H9 (cell line): ENCODE data around the gene ULK4. TPM values are rescaled to one million over a fixed set of nuclear protein-coding genes. Genes with fewer than 3 reads are reported as not detected.

Experiments used
- DNase-seq: peaks from one replicate; pipeline ENCODE4 v3.0.0-alpha.2; 2017
- H2AFZ ChIP-seq: one replicate; pipeline ENCODE4 v1.6.1; 2013; ENCODE audit warnings: mild to moderate bottlenecking, low read length, control low read depth, moderate library complexity
- H2AK5ac ChIP-seq: 2 replicates; pipeline ENCODE4 v1.6.1; 2013; ENCODE audit warnings: low read length, control low read depth, mixed read lengths; ENCODE audit not compliant: insufficient read length
- H2BK120ac ChIP-seq: one replicate; pipeline ENCODE4 v1.6.1; 2013; ENCODE audit warnings: low read depth, mild to moderate bottlenecking, low read length, control low read depth, inconsistent platforms; ENCODE audit not compliant: poor library complexity, severe bottlenecking
- H2BK12ac ChIP-seq: 2 replicates; pipeline ENCODE4 v1.6.1; 2013; ENCODE audit warnings: low read length, control low read depth, mixed read lengths, low read depth; ENCODE audit not compliant: insufficient read length
- H2BK15ac ChIP-seq: 2 replicates; pipeline ENCODE4 v1.6.1; 2013; ENCODE audit warnings: low read depth, low read length, control low read depth
- H2BK20ac ChIP-seq: one replicate; pipeline ENCODE4 v1.6.1; 2013; ENCODE audit warnings: low read depth, mild to moderate bottlenecking, low read length, control low read depth, inconsistent platforms; ENCODE audit not compliant: poor library complexity, severe bottlenecking
- H2BK5ac ChIP-seq: 2 replicates; pipeline ENCODE4 v1.6.1; 2013; ENCODE audit warnings: low read length, control low read depth, mixed read lengths; ENCODE audit not compliant: insufficient read length
- H3K14ac ChIP-seq: 2 replicates; pipeline ENCODE4 v1.6.1; 2013; ENCODE audit warnings: low read length, control low read depth; ENCODE audit not compliant: insufficient read depth
- H3K18ac ChIP-seq: 2 replicates; pipeline ENCODE4 v1.6.1; 2013; ENCODE audit warnings: low read depth, mild to moderate bottlenecking, mixed read lengths, low read length, control low read depth; ENCODE audit not compliant: insufficient read length
- H3K23ac ChIP-seq: 2 replicates; pipeline ENCODE4 v1.6.1; 2013; ENCODE audit warnings: low read length, control low read depth, mixed read lengths, low read depth; ENCODE audit not compliant: insufficient read length
- H3K23me2 ChIP-seq: 2 replicates; pipeline ENCODE4 v1.6.1; 2013; ENCODE audit warnings: low read depth, mild to moderate bottlenecking, mixed read lengths, low read length, control low read depth; ENCODE audit not compliant: insufficient read length, poor library complexity, severe bottlenecking
- H3K27ac ChIP-seq: 2 replicates; pipeline ENCODE4 v1.5.1; 2013; ENCODE audit warnings: low read length, control low read depth, mixed read lengths, low read depth; ENCODE audit not compliant: insufficient read length
- H3K27me3 ChIP-seq: 2 replicates; pipeline ENCODE4 v1.6.1; 2013; ENCODE audit warnings: low read length, control low read depth, inconsistent platforms; ENCODE audit not compliant: insufficient read depth
- H3K4ac ChIP-seq: 2 replicates; pipeline ENCODE4 v1.6.1; 2013; ENCODE audit warnings: low read depth, mild to moderate bottlenecking, control low read depth, inconsistent platforms, low read length, moderate library complexity
- H3K4me1 ChIP-seq: 2 replicates; pipeline ENCODE4 v1.6.1; 2013; ENCODE audit warnings: low read length, control low read depth, inconsistent platforms; ENCODE audit not compliant: insufficient read depth
- H3K4me2 ChIP-seq: 2 replicates; pipeline ENCODE4 v1.6.1; 2013; ENCODE audit warnings: low read length, control low read depth, mixed read lengths; ENCODE audit not compliant: insufficient read length, insufficient read depth
- H3K56ac ChIP-seq: 2 replicates; pipeline ENCODE4 v1.6.1; 2013; ENCODE audit warnings: low read depth, mild to moderate bottlenecking, mixed read lengths, low read length, control low read depth; ENCODE audit not compliant: insufficient read length
- H3K79me1 ChIP-seq: 2 replicates; pipeline ENCODE4 v1.6.1; 2013; ENCODE audit warnings: low read depth, mild to moderate bottlenecking, moderate library complexity, low read length, control low read depth, inconsistent platforms; ENCODE audit not compliant: insufficient read depth, poor library complexity, severe bottlenecking
- H3K79me2 ChIP-seq: 2 replicates; pipeline ENCODE4 v1.6.1; 2013; ENCODE audit warnings: low read length, control low read depth, inconsistent platforms; ENCODE audit not compliant: insufficient read depth
- H3K9ac ChIP-seq: 2 replicates; pipeline ENCODE4 v1.6.1; 2013; ENCODE audit warnings: low read length, control low read depth, mixed read lengths; ENCODE audit not compliant: insufficient read length; ENCODE audit errors: extremely low read depth
- H3K9me3 ChIP-seq: one replicate; pipeline ENCODE4 v1.6.1; 2013; ENCODE audit warnings: low read depth, low read length, inconsistent platforms; ENCODE audit not compliant: control insufficient read depth
- H3T11ph ChIP-seq: one replicate; pipeline ENCODE4 v1.6.1; 2013; ENCODE audit warnings: mild to moderate bottlenecking, low read length, control low read depth, inconsistent platforms
- H4K20me1 ChIP-seq: one replicate; pipeline ENCODE4 v1.6.1; 2013; ENCODE audit not compliant: control insufficient read depth, insufficient read length, insufficient read depth
- H4K5ac ChIP-seq: 2 replicates; pipeline ENCODE4 v1.6.1; 2013; ENCODE audit warnings: low read depth, mild to moderate bottlenecking, mixed read lengths, low read length, control low read depth; ENCODE audit not compliant: insufficient read length
- H4K8ac ChIP-seq: replicated peaks from 2 replicates; pipeline ENCODE4 v1.6.1; 2013; ENCODE audit warnings: low read length, control low read depth, mixed read lengths, low read depth; ENCODE audit not compliant: insufficient read length
- H4K91ac ChIP-seq: 2 replicates; pipeline ENCODE4 v1.6.1; 2013; ENCODE audit warnings: low read depth, mild to moderate bottlenecking, moderate library complexity, mixed read lengths, low read length, control low read depth; ENCODE audit not compliant: insufficient read length
- H3K27ac Mint-ChIP-seq, 3 experiments: 2 replicates in 2 of 3; 3 replicates in 1 of 3; pipeline ENCODE4 v1.8.0; 2020 to 2021; ENCODE audit warnings: mixed read lengths in 3 of 3, mild to moderate bottlenecking in 1 of 3, moderate library complexity in 1 of 3
- H3K27me3 Mint-ChIP-seq: 2 replicates; pipeline ENCODE4 v1.8.0; 2021; ENCODE audit warnings: low read depth, mild to moderate bottlenecking, moderate library complexity, mixed read lengths
- H3K36me3 Mint-ChIP-seq, 3 experiments: 2 replicates in 2 of 3; 3 replicates in 1 of 3; pipeline ENCODE4 v1.8.0; 2020 to 2021; ENCODE audit warnings: low read depth in 3 of 3, mixed read lengths in 3 of 3; ENCODE audit not compliant: insufficient read depth in 1 of 3
- H3K4me1 Mint-ChIP-seq, 2 experiments: 2 replicates each; pipeline ENCODE4 v1.8.0; 2020; ENCODE audit warnings: mixed read lengths in 2 of 2
- H3K4me3 Mint-ChIP-seq, 2 experiments: 2 replicates in 1 of 2; 3 replicates in 1 of 2; pipeline ENCODE4 v1.8.0; 2020 to 2021; ENCODE audit warnings: mild to moderate bottlenecking in 2 of 2, mixed read lengths in 2 of 2, moderate library complexity in 1 of 2
- H3K9me3 Mint-ChIP-seq, 2 experiments: 2 replicates in 1 of 2; 3 replicates in 1 of 2; pipeline ENCODE4 v1.8.0; 2020; ENCODE audit warnings: mild to moderate bottlenecking in 2 of 2, mixed read lengths in 2 of 2, moderate library complexity in 1 of 2
- WGBS: extraction: QIAGEN DNeasy Blood & Tissue Kit; methylation state at CpG from one replicate; pipeline ENCODE4 v1.1.7; 2013; ENCODE audit warnings: missing lambda C conversion rate, low lambda C conversion rate, mixed read lengths; ENCODE audit not compliant: insufficient read length; ENCODE audit errors: extremely low coverage; 5-methylcytosine and 5-hydroxymethylcytosine counted together
- total RNA-seq: library from RNA; stranded (reverse); gene quantifications from 2 replicates; pipeline ENCODE4 v1.2.1, GENCODE V29; 2021
- TF ChIP-seq, protein P1 (sequence below): fragments of 200-600 bp; sonication (generic); conservative IDR thresholded peaks from 3 replicates; pipeline ENCODE4 v1.8.0; 2021; ENCODE audit warnings: antibody characterized with exemption, mild to moderate bottlenecking

The ULK4 gene
- total RNA-seq, 1 experiment from 2014 or later, result 12.9 TPM

DNA sequence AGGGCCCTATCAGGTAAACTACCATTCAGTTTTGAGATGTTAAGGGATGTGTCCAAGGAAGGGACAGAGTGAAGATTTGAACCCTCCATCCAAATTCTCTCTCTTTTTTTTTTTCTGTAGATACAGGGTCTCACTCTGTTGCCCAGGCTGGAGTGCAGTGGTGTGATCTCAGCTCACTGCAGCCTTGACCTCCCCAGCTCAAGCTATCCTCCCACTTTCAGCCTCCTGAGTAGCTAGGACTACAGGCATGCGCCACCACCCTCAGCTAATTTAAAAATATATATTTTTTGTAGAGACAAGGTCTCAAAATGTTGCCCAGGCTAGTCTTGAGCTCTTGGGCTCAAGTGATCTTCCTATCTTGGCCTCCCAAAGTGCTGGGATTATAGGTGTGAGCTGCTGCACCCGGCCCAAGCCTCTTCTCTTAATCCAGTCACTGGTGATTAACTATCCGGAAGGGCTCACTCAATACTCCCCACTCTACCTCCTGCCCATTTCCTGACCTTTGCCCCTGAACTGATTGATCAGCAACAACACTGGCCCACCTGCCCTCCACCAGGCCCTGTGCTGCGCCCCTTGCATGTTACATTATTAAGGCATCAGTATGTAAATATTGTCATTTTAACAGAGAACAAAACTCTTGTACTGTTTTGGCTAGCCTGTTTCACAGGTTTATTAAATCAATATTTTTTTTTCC is 597.9 kb downstream of the ULK4 start:
- H3K4me1 Mint-ChIP-seq, result peaks cover 51 to 54% of the 10 kb centered on the region in 2 experiments
- no peaks in the 10 kb centered on the region for H3K27me3 ChIP-seq
- H3K4me2 ChIP-seq, result no peak overlapping the region
- no peaks in the 10 kb centered on the region for H4K20me1 ChIP-seq
- H3K9me3 ChIP-seq, result no peaks in the 10 kb centered on the region
- no peak overlapping the region for H2BK12ac ChIP-seq
- H3T11ph ChIP-seq, result no peak overlapping the region
- TF ChIP-seq, protein P1, sequence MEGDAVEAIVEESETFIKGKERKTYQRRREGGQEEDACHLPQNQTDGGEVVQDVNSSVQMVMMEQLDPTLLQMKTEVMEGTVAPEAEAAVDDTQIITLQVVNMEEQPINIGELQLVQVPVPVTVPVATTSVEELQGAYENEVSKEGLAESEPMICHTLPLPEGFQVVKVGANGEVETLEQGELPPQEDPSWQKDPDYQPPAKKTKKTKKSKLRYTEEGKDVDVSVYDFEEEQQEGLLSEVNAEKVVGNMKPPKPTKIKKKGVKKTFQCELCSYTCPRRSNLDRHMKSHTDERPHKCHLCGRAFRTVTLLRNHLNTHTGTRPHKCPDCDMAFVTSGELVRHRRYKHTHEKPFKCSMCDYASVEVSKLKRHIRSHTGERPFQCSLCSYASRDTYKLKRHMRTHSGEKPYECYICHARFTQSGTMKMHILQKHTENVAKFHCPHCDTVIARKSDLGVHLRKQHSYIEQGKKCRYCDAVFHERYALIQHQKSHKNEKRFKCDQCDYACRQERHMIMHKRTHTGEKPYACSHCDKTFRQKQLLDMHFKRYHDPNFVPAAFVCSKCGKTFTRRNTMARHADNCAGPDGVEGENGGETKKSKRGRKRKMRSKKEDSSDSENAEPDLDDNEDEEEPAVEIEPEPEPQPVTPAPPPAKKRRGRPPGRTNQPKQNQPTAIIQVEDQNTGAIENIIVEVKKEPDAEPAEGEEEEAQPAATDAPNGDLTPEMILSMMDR, result no peak
- peaks cover 0 to 11% (median 0%) of the 10 kb centered on the region in 3 experiments; a peak in 2 of 7 replicates for H3K36me3 Mint-ChIP-seq
- H2BK20ac ChIP-seq, result no peak overlapping the region
- no peaks in the 10 kb centered on the region for H3K23me2 ChIP-seq
- no peak overlapping the region for H4K91ac ChIP-seq
- H3K27ac Mint-ChIP-seq, result peak overlapping the region in 2 of 3 experiments; percentile 17 to 88; a peak in 4 of 7 replicates
- DNase-seq, result no peak
- H3K18ac ChIP-seq, result no peak overlapping the region
- H3K4me1 ChIP-seq, result peaks cover 12% of the 10 kb centered on the region
- no peak overlapping the region for H3K9ac ChIP-seq
- H3K79me1 ChIP-seq, result no peaks in the 10 kb centered on the region
- H4K8ac ChIP-seq, result no peak overlapping the region
- no peak overlapping the region for H3K23ac ChIP-seq
- no peaks in the 10 kb centered on the region for H3K9me3 Mint-ChIP-seq
- no peak overlapping the region for H2AFZ ChIP-seq
- no peaks in the 10 kb centered on the region for H3K79me2 ChIP-seq
- H2BK5ac ChIP-seq, result no peak overlapping the region
- H2BK15ac ChIP-seq, result no peak overlapping the region
- no peak overlapping the region for H3K4ac ChIP-seq
- no peak overlapping the region for H2AK5ac ChIP-seq
- peak overlapping the region in 1 of 2 experiments; percentile 22; a peak in 2 of 5 replicates for H3K4me3 Mint-ChIP-seq
- H3K27me3 Mint-ChIP-seq, result peaks cover 3% of the 10 kb centered on the region; the same call in 1 of the 2 replicates
- no peak overlapping the region for H3K14ac ChIP-seq
- no CpG with 5 or more reads among the region's 4 CpGs for WGBS
- H2BK120ac ChIP-seq, result no peak overlapping the region
- no peak overlapping the region for H3K56ac ChIP-seq
- H3K27ac ChIP-seq, result no peak overlapping the region
- H4K5ac ChIP-seq, result no peak overlapping the region
